ENCODE measurements around the gene KLHL7.

Gene KLHL7

DNA sequence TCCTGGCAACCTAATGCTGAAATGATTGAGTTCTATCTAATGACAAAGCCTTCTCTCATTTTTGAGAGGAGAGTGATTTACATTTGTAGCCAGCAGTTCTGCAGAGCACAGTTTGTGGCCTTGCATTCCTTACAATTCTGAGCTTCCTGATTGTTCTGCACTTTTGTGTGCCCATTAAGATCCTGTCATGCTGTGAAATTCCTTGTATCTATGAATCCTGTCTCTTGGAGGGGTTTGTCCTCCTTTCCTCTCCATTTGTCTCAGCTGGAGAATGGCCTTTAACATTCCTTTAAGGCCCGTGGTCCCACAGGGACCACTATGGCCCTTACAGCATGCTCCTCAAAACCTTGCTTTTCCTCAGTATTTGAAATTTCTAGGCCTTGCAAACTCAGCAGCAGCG lies 10.4 kb downstream of the KLHL7 start:
- TF ChIP-seq BACH2 (CRISPR knock-in tag; IDR thresholded peaks at IDR 0.05; ENCODE audit: borderline replicate concordance), result no peak
- ATAC-seq, result no peak

DNA sequence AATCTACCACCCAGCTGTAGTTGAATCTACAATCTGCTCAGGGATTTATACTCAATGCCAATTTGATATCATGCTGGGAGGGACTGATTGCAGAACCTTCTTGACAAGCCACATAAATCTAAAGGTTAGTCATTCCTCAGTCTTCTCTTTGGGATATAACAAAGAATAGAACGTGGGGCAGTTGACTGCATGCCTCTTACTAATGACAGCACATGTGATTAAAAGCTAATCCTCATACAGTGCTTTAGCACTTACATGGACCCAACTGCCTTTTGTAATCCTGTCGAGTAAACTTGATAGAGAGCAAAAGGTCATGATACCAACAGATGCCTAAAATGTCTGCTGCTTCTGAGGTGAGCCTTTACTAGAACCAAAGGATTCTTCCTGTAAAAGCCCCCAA lies 12.3 kb downstream of the KLHL7 start:
- no peak for ATAC-seq
- TF ChIP-seq ZFP3 (CRISPR knock-in tag; IDR thresholded peaks at IDR 0.05), result no peak
- TF ChIP-seq, protein P1, sequence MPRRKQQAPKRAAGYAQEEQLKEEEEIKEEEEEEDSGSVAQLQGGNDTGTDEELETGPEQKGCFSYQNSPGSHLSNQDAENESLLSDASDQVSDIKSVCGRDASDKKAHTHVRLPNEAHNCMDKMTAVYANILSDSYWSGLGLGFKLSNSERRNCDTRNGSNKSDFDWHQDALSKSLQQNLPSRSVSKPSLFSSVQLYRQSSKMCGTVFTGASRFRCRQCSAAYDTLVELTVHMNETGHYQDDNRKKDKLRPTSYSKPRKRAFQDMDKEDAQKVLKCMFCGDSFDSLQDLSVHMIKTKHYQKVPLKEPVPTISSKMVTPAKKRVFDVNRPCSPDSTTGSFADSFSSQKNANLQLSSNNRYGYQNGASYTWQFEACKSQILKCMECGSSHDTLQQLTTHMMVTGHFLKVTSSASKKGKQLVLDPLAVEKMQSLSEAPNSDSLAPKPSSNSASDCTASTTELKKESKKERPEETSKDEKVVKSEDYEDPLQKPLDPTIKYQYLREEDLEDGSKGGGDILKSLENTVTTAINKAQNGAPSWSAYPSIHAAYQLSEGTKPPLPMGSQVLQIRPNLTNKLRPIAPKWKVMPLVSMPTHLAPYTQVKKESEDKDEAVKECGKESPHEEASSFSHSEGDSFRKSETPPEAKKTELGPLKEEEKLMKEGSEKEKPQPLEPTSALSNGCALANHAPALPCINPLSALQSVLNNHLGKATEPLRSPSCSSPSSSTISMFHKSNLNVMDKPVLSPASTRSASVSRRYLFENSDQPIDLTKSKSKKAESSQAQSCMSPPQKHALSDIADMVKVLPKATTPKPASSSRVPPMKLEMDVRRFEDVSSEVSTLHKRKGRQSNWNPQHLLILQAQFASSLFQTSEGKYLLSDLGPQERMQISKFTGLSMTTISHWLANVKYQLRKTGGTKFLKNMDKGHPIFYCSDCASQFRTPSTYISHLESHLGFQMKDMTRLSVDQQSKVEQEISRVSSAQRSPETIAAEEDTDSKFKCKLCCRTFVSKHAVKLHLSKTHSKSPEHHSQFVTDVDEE (CRISPR knock-in tag; IDR thresholded peaks at IDR 0.05), result no peak
- TF ChIP-seq, protein P2, sequence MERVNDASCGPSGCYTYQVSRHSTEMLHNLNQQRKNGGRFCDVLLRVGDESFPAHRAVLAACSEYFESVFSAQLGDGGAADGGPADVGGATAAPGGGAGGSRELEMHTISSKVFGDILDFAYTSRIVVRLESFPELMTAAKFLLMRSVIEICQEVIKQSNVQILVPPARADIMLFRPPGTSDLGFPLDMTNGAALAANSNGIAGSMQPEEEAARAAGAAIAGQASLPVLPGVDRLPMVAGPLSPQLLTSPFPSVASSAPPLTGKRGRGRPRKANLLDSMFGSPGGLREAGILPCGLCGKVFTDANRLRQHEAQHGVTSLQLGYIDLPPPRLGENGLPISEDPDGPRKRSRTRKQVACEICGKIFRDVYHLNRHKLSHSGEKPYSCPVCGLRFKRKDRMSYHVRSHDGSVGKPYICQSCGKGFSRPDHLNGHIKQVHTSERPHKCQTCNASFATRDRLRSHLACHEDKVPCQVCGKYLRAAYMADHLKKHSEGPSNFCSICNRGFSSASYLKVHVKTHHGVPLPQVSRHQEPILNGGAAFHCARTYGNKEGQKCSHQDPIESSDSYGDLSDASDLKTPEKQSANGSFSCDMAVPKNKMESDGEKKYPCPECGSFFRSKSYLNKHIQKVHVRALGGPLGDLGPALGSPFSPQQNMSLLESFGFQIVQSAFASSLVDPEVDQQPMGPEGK (CRISPR knock-in tag; IDR thresholded peaks at IDR 0.05; ENCODE audit: borderline replicate concordance), result no peak
- TF ChIP-seq OSR1 (CRISPR knock-in tag; IDR thresholded peaks at IDR 0.05), result no peak
- no peak for TF ChIP-seq ZFP30 (CRISPR knock-in tag; IDR thresholded peaks at IDR 0.05)
- TF ChIP-seq, protein P3, sequence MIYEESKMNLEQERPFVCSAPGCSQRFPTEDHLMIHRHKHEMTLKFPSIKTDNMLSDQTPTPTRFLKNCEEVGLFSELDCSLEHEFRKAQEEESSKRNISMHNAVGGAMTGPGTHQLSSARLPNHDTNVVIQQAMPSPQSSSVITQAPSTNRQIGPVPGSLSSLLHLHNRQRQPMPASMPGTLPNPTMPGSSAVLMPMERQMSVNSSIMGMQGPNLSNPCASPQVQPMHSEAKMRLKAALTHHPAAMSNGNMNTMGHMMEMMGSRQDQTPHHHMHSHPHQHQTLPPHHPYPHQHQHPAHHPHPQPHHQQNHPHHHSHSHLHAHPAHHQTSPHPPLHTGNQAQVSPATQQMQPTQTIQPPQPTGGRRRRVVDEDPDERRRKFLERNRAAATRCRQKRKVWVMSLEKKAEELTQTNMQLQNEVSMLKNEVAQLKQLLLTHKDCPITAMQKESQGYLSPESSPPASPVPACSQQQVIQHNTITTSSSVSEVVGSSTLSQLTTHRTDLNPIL (CRISPR knock-in tag; IDR thresholded peaks at IDR 0.05; ENCODE audit: low read depth), result no peak
- no peak for TF ChIP-seq GLIS3 (CRISPR knock-in tag; IDR thresholded peaks at IDR 0.05)
- TF ChIP-seq ZNF8 (CRISPR knock-in tag; IDR thresholded peaks at IDR 0.05), result no peak
- TF ChIP-seq SNAI2 (CRISPR knock-in tag; IDR thresholded peaks at IDR 0.05), result no peak
- TF ChIP-seq CSDC2 (CRISPR knock-in tag; IDR thresholded peaks at IDR 0.05), result no peak
- TF ChIP-seq, protein P4, sequence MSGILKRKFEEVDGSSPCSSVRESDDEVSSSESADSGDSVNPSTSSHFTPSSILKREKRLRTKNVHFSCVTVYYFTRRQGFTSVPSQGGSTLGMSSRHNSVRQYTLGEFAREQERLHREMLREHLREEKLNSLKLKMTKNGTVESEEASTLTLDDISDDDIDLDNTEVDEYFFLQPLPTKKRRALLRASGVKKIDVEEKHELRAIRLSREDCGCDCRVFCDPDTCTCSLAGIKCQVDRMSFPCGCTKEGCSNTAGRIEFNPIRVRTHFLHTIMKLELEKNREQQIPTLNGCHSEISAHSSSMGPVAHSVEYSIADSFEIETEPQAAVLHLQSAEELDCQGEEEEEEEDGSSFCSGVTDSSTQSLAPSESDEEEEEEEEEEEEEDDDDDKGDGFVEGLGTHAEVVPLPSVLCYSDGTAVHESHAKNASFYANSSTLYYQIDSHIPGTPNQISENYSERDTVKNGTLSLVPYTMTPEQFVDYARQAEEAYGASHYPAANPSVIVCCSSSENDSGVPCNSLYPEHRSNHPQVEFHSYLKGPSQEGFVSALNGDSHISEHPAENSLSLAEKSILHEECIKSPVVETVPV (CRISPR knock-in tag; IDR thresholded peaks at IDR 0.05), result no peak
- no peak for TF ChIP-seq BACH2 (CRISPR knock-in tag; IDR thresholded peaks at IDR 0.05; ENCODE audit: borderline replicate concordance)

DNA sequence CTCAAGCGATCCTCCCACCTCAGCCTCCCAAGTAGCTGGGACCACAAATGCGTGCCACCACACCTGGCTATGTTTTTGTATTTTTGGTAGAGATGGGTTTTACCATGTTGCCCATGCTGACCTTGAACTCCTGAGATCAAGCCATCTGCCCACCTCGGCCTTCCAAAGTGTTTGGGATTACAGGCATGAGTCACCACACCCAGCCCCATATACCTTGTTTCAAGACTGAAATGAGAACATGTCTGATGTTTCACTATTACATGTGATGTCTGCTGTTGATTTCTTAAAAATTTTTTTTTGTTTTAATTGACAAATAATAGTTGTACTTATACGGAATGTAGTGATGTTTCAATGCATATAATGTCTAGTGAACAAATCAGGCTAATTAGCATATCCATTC lies 14.5 kb downstream of the KLHL7 start:
- no peak for TF ChIP-seq BACH2 (CRISPR knock-in tag; IDR thresholded peaks at IDR 0.05; ENCODE audit: borderline replicate concordance)
- TF ChIP-seq, protein P3 (CRISPR knock-in tag; IDR thresholded peaks at IDR 0.05; ENCODE audit: low read depth), result no peak
- TF ChIP-seq, protein P5, sequence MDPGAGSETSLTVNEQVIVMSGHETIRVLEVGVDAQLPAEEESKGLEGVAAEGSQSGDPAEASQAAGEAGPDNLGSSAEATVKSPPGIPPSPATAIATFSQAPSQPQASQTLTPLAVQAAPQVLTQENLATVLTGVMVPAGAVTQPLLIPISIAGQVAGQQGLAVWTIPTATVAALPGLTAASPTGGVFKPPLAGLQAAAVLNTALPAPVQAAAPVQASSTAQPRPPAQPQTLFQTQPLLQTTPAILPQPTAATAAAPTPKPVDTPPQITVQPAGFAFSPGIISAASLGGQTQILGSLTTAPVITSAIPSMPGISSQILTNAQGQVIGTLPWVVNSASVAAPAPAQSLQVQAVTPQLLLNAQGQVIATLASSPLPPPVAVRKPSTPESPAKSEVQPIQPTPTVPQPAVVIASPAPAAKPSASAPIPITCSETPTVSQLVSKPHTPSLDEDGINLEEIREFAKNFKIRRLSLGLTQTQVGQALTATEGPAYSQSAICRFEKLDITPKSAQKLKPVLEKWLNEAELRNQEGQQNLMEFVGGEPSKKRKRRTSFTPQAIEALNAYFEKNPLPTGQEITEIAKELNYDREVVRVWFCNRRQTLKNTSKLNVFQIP (CRISPR knock-in tag; IDR thresholded peaks at IDR 0.05; ENCODE audit: borderline replicate concordance, low read depth), result no peak
- TF ChIP-seq ZNF565 (CRISPR knock-in tag; conservative IDR thresholded peaks at IDR 0.05; ENCODE audit: low read depth), result no peak
- TF ChIP-seq RARB (CRISPR knock-in tag; IDR thresholded peaks at IDR 0.05), result no peak
- no peak for TF ChIP-seq OSR1 (CRISPR knock-in tag; IDR thresholded peaks at IDR 0.05)
- TF ChIP-seq TCF4 (CRISPR knock-in tag; IDR thresholded peaks at IDR 0.05; ENCODE audit: borderline replicate concordance), result no peak
- no peak for TF ChIP-seq ARNTL (CRISPR knock-in tag; IDR thresholded peaks at IDR 0.05; ENCODE audit: borderline replicate concordance, low read depth)
- TF ChIP-seq ZFP3 (CRISPR knock-in tag; IDR thresholded peaks at IDR 0.05), result no peak
- no peak for TF ChIP-seq CSDC2 (CRISPR knock-in tag; IDR thresholded peaks at IDR 0.05)
- no peak for TF ChIP-seq ISL1 (CRISPR knock-in tag; IDR thresholded peaks at IDR 0.05)
- TF ChIP-seq TOX (CRISPR knock-in tag; IDR thresholded peaks at IDR 0.05; ENCODE audit: borderline replicate concordance), result no peak
- no peak for TF ChIP-seq ZNF8 (CRISPR knock-in tag; IDR thresholded peaks at IDR 0.05)
- no peak for TF ChIP-seq GLIS3 (CRISPR knock-in tag; IDR thresholded peaks at IDR 0.05)
- TF ChIP-seq SNAI2 (CRISPR knock-in tag; IDR thresholded peaks at IDR 0.05), result no peak
- no peak for TF ChIP-seq ZFP30 (CRISPR knock-in tag; IDR thresholded peaks at IDR 0.05)
- TF ChIP-seq, protein P1 (CRISPR knock-in tag; IDR thresholded peaks at IDR 0.05), result no peak
- TF ChIP-seq, protein P4 (CRISPR knock-in tag; IDR thresholded peaks at IDR 0.05), result no peak
- ATAC-seq, result no peak

Data from SK-N-SH treated with all-trans-retinoic acid at 6 μM for 48 hours (cell line).